BJ (cell line): ENCODE results near the gene FOXQ1. TPM values are rescaled to one million over a fixed set of nuclear protein-coding genes. Genes with fewer than 3 reads are reported as not detected.

Experiments used
- CTCF ChIA-PET: fragments of 350-600 bp; formaldehyde crosslinking; extraction: SDS; loops from one replicate; lab custom pipeline; 2021; ENCODE audit warnings: antibody characterized with exemption, inconsistent platforms; lab: Yijun Ruan, JAX
- POLR2A ChIA-PET: fragments of 300-600 bp; sonication (Branson Sonifier 250); formaldehyde crosslinking; extraction: SDS; loops from one replicate; lab custom pipeline; 2021; ENCODE audit warnings: antibody characterized with exemption; lab: Charles Lee
- DNase-seq: peaks from one replicate; pipeline ENCODE4 v3.0.0-alpha.2; 2011; ENCODE audit warnings: low read depth
- H3K27me3 ChIP-seq: 2 replicates; pipeline ENCODE4 v1.6.0; 2011; ENCODE audit warnings: low read length; ENCODE audit not compliant: control insufficient read depth, insufficient read depth
- H3K36me3 ChIP-seq: 2 replicates; pipeline ENCODE4 v1.5.1; 2011; ENCODE audit warnings: low read length; ENCODE audit not compliant: control insufficient read depth, insufficient read depth
- H3K4me3 ChIP-seq: 2 replicates; pipeline ENCODE4 v1.5.1; 2011; ENCODE audit warnings: low read depth, mild to moderate bottlenecking, control low read depth, low read length
- polyA plus RNA-seq: library from polyadenylated mRNA; depleted of rRNA; stranded (reverse); fragments of >200 nt; gene quantifications from 2 replicates; pipeline ENCODE4 v1.2.3, GENCODE V29; 2011
- TF ChIP-seq, protein P1 (sequence below): IDR thresholded peaks from 2 replicates; pipeline ENCODE4 v1.5.1; 2011; ENCODE audit warnings: low read depth, mild to moderate bottlenecking, control low read depth, inconsistent platforms, low read length, moderate library complexity; ENCODE audit not compliant: insufficient read depth

FOXQ1 gene
- polyA plus RNA-seq, 1 experiment = 0.23 TPM

DNA sequence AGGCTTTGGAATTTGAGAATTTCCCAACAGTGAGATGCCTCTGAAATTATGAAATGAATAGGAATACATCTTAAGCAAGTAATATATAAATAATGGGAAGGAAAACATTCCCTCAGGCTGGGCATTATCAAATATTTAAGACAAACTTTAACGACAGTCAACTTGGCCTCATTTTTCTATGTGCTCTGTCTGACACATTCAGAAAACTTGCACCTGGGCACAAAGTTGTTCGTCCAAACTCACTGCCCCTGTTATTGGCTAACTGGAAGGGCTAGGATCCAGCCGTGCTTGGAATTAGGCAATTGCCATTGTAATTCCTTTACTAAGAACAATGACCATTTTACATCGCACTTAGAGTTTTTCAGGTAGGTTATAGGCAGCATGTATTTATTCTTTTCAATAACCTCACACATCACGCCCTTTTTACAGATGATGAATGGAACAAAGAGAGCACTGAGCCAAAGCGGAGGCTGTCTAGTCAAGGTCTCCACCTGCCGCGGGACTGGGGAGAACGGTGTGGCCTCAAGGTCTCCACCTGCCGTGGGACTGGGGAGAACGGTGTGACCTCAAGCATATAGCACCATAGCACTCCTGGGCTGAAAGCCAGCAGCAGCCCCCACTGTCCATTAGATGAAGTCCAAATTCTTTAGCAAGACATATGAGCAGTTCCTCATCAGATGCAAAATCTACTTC is 40.7 kb upstream of the FOXQ1 start:
- ChIA-PET POLR2A (no interaction called here), CTCF (no interaction called here)
- TF ChIP-seq, protein P1, sequence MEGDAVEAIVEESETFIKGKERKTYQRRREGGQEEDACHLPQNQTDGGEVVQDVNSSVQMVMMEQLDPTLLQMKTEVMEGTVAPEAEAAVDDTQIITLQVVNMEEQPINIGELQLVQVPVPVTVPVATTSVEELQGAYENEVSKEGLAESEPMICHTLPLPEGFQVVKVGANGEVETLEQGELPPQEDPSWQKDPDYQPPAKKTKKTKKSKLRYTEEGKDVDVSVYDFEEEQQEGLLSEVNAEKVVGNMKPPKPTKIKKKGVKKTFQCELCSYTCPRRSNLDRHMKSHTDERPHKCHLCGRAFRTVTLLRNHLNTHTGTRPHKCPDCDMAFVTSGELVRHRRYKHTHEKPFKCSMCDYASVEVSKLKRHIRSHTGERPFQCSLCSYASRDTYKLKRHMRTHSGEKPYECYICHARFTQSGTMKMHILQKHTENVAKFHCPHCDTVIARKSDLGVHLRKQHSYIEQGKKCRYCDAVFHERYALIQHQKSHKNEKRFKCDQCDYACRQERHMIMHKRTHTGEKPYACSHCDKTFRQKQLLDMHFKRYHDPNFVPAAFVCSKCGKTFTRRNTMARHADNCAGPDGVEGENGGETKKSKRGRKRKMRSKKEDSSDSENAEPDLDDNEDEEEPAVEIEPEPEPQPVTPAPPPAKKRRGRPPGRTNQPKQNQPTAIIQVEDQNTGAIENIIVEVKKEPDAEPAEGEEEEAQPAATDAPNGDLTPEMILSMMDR = no peak
- DNase-seq = no peak
- Histone ChIP-seq H3K27me3 (no peaks in the 10 kb centered on the region; the same call in 1 of the 2 replicates), H3K36me3 (no peaks in the 10 kb centered on the region), H3K4me3 (no peak overlapping the region)

DNA sequence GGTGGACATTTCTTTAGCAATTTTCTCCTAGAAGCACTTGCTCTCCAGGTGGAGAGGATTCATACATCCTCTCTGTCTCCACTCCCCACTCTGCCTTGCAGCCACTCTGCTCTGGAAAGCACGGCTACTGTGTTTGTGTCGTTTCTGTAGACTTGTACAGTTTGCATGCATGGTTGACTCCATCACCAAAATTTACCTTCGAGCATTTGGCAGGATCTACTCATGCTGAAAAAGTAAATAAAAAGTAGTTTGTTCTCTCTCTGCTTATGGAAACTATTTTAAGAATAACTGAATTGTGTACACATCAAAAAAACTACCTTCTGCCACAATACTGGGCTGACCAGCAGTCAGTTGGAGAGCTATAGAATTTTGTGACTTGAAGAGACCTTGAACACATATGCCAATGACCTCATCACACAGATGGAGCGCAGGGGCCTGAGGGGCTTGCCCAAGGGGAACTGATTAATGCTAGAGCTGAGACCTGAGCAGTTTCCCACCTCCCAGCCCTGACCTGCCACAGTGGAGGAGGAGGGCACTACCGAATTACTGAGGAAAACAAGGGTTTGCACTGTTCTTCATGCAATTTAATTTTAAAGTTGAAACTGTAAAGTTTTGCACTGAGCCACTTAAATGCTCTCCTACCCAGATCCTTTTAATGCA is 33.7 kb upstream of the FOXQ1 start:
- Histone ChIP-seq H3K4me3 (no peak overlapping the region), H3K27me3 (no peaks in the 10 kb centered on the region; the same call in 1 of the 2 replicates), H3K36me3 (no peaks in the 10 kb centered on the region)
- DNase-seq = no peak
- ChIA-PET CTCF (interaction anchor here (0.6 to 1.0 kb wide), 3 partner anchors 8 to 27 kb away, joined by 3 read pairs; no protein-coding TSS in a partner anchor), POLR2A (no interaction called here)
- TF ChIP-seq, protein P1 = no peak

DNA sequence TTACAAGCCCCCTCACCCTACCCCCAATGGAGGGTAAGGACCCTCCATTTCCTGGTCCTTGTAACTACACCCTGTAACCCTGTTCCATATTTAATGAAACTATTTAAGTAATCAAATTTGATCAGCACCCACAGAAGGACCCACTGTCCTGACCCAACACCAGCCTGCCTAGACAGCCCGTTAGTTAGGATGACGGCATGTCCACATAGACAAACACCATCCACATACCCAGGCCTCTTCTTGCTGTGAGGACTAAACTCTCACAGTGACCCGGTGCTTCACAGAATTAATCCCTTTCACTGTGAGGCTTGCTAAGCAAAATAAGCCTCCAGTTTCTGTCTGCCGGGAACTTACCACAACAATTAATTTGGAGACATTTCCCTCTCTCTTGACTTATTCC is 32.8 kb upstream of the FOXQ1 start:
- DNase-seq = no peak
- Histone ChIP-seq H3K4me3 (no peak overlapping the region), H3K27me3 (no peaks in the 10 kb centered on the region; the same call in 1 of the 2 replicates), H3K36me3 (no peaks in the 10 kb centered on the region)
- POLR2A ChIA-PET = no interaction called here
- CTCF ChIA-PET = interaction anchor here (0.6 to 1.0 kb wide), 3 partner anchors 9 to 18 kb away, joined by 3 read pairs; no protein-coding TSS in a partner anchor
- TF ChIP-seq, protein P1 = no peak

DNA sequence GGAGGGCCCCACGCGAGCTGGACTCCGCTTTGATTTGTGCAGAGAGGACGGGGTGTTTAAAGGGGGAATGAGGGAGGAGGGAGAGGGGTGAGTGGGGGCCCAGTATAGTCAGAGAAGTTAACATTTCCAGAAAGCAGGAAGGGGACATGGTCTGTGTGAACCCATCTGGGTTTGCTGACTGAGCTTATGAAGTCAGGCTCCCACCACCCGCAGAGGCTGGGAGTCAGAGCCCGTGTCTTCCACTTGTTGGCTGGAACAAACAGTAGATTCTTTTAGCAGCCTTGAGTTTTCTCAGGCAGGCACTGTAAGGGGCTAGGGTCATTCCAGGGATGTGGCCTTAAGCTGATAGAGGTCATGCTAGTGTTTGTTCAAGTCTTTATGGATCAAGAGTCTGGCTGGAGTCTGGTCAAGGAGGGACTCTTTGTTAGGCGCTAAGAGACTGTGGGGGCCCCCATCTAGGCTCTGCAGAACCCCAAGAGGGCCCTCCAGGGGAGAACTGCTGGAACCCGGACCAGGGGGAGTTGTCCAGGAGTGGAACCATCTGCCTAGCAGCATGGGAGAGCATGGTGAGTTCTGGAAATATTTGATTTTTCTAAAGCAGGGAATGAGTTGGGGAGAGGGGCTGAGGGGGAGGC is 31.1 kb upstream of the FOXQ1 start:
- Histone ChIP-seq H3K4me3 (no peak overlapping the region), H3K36me3 (no peaks in the 10 kb centered on the region), H3K27me3 (no peaks in the 10 kb centered on the region; the same call in 1 of the 2 replicates)
- no peak for DNase-seq
- ChIA-PET CTCF (no interaction called here), POLR2A (no interaction called here)
- TF ChIP-seq, protein P1 = no peak

DNA sequence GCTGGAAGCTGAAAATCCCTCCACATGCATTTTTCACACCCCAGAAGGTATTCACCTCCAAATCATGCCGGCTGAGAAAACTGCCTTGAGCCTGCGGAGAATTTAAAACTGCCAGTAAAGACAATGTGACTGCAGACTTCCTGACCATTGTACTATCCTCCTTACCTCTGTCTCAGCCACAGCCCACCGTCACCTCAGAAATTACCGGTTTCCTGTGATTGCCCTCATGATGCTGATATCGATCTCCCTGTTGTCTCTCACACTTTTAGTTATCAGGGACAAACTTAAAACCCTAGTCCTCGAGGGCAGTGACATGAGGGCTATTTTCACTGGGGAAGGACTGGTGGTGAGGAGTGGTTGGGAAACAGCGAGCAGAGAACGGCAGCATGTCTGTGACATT is 30.2 kb upstream of the FOXQ1 start:
- ChIA-PET POLR2A (no interaction called here), CTCF (no interaction called here)
- H3K4me3 ChIP-seq = no peak overlapping the region
- DNase-seq = no peak
- TF ChIP-seq, protein P1 = no peak
- no peaks in the 10 kb centered on the region for H3K36me3 ChIP-seq
- no peaks in the 10 kb centered on the region; the same call in 1 of the 2 replicates for H3K27me3 ChIP-seq
